Upper lobe of left lung (tissue), 4 donors: ENCODE measurements around the gene MPG.

Experiments
- CTCF ChIP-seq, 6 experiments: fragments of 450-650 bp in 4 of 6; fragments of 200-600 bp in 2 of 6; sonication (generic) in 2 of 6; IDR thresholded peaks; one replicate each; pipeline ENCODE4 v1.5.1; 2016 to 2019; ENCODE audit warnings: antibody characterized with exemption in 6 of 6
- POLR2A ChIP-seq, 4 donors: fragments of 450-650 bp; IDR thresholded peaks; one replicate each; pipeline ENCODE4 v1.5.1; 2016 to 2017; ENCODE audit warnings: antibody characterized with exemption in 4 of 4, mild to moderate bottlenecking in 2 of 4

- TF ChIP-seq CTCF (IDR thresholded peaks at IDR 0.05) = no peak
- TF ChIP-seq POLR2A (IDR thresholded peaks at IDR 0.05) = no peak
Observed at GRCh38 chr16:74747-75334, 3.2 kb upstream of the MPG start.
